Uterus (tissue), 2 donors: ENCODE data around the gene NBEAL1.

Experiments used
- POLR2A ChIP-seq, 2 donors: fragments of 450-650 bp; IDR thresholded peaks; one replicate each; pipeline ENCODE4 v1.6.1; 2016; ENCODE audit warnings: antibody characterized with exemption in 2 of 2, mild to moderate bottlenecking in 1 of 2, moderate library complexity in 1 of 2
- TF ChIP-seq, protein P1 (sequence below), 4 experiments: fragments of 200-600 bp in 2 of 4; fragments of 450-650 bp in 2 of 4; sonication (generic) in 2 of 4; IDR thresholded peaks; one replicate each; pipeline ENCODE4 v1.5.1; 2016 to 2019; ENCODE audit warnings: antibody characterized with exemption in 4 of 4, mild to moderate bottlenecking in 2 of 4, moderate library complexity in 1 of 4

DNA sequence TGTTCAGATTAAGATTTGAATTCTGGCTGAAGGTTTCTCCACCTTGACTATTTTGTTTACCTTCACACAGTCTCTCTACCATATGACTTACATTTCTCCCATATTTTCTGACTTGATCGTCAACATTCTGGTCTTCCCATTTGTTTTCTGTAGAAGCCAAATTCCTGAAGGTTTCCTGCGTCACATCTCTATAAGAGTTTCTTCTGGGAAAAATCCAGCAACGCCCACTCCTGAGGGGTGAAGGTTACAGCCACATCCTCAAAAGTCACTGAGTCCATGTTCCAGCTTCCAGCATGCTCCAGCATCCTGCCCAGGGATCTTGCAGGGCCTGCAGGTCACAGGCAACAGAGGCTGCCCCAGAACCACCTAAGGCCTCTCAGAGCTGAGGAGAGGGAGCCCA, 47.5 kb downstream of the NBEAL1 start:
- TF ChIP-seq, protein P1, sequence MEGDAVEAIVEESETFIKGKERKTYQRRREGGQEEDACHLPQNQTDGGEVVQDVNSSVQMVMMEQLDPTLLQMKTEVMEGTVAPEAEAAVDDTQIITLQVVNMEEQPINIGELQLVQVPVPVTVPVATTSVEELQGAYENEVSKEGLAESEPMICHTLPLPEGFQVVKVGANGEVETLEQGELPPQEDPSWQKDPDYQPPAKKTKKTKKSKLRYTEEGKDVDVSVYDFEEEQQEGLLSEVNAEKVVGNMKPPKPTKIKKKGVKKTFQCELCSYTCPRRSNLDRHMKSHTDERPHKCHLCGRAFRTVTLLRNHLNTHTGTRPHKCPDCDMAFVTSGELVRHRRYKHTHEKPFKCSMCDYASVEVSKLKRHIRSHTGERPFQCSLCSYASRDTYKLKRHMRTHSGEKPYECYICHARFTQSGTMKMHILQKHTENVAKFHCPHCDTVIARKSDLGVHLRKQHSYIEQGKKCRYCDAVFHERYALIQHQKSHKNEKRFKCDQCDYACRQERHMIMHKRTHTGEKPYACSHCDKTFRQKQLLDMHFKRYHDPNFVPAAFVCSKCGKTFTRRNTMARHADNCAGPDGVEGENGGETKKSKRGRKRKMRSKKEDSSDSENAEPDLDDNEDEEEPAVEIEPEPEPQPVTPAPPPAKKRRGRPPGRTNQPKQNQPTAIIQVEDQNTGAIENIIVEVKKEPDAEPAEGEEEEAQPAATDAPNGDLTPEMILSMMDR (IDR thresholded peaks at IDR 0.05) = no peak
- no peak for TF ChIP-seq POLR2A (IDR thresholded peaks at IDR 0.05)
